Measurements from ENCODE around the gene MAMSTR. TPM values are rescaled to one million over a fixed set of nuclear protein-coding genes. Genes with fewer than 3 reads are reported as not detected.
A peak's percentile ranks its signal among the peaks of the same experiment; 100 is the strongest.

Gene MAMSTR
- polyA plus RNA-seq, 2 donors: 0.96 to 1.6 TPM

DNA sequence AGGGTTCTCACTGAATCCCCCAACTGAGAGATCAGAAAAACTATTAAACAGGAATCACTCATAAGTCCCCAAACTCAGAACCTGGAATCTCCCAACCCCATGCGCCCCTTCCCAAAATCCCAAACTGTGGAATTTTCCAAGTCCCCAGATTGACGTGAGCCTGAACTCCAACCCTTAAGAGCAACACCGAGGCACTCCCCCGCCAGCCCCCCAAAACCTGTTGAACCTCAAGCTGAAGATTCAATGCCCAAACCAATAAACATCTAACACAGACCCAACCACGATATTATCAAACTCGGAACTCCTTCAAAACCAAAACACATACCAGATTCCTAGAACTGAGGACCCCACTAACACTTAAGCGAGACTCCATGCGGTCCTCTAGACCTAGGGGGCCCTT lies 26.6 kb upstream of the MAMSTR start:
- no peak overlapping the region for H3K27ac ChIP-seq (ENCODE audit: low read depth in 2 of 2, low read length in 1 of 2)

GRCh38 chr19:48745208-48745995 lies 25.9 kb upstream of the MAMSTR start:
- H3K4me3 ChIP-seq (ENCODE audit: low read depth in 1 of 2, low read length in 2 of 2): no peak overlapping the region
- peaks cover 0 to 2% of the 10 kb centered on the region in 2 donors for H3K9me3 ChIP-seq (ENCODE audit: control insufficient read depth in 2 of 2, insufficient read depth in 1 of 2, low read depth in 1 of 2, low read length in 1 of 2)
- H3K4me1 ChIP-seq (ENCODE audit: control insufficient read depth in 2 of 2, insufficient read depth in 2 of 2, low read length in 1 of 2): peaks cover 5 to 10% of the 10 kb centered on the region in 2 donors
- H3K27ac ChIP-seq (ENCODE audit: low read depth in 2 of 2, low read length in 1 of 2): no peak overlapping the region
- H3K36me3 ChIP-seq (ENCODE audit: control insufficient read depth in 2 of 2, insufficient read depth in 2 of 2, low read length in 1 of 2): peaks cover 0 to 7% of the 10 kb centered on the region in 2 donors
- WGBS, 2 donors: 37 to 46% methylated on average over 33 of the region's 33 CpGs
- no peaks in the 10 kb centered on the region for H3K27me3 ChIP-seq (ENCODE audit: control insufficient read depth in 1 of 2, insufficient read depth in 2 of 2, low read length in 2 of 2)

More for the DNA sequence above, 26.6 kb upstream of the MAMSTR start:
- Histone ChIP-seq H3K27me3 (ENCODE audit: control insufficient read depth in 1 of 2, insufficient read depth in 2 of 2, low read length in 2 of 2) (no peaks in the 10 kb centered on the region), H3K4me1 (ENCODE audit: control insufficient read depth in 2 of 2, insufficient read depth in 2 of 2, low read length in 1 of 2) (peaks cover 3 to 6% of the 10 kb centered on the region in 2 donors), H3K4me3 (ENCODE audit: low read depth in 1 of 2, low read length in 2 of 2) (no peak overlapping the region), H3K9me3 (ENCODE audit: control insufficient read depth in 2 of 2, insufficient read depth in 1 of 2, low read depth in 1 of 2, low read length in 1 of 2) (peaks cover 0 to 2% of the 10 kb centered on the region in 2 donors), H3K36me3 (ENCODE audit: control insufficient read depth in 2 of 2, insufficient read depth in 2 of 2, low read length in 1 of 2) (peaks cover 0 to 8% of the 10 kb centered on the region in 2 donors)
- WGBS, 2 donors: 79 to 80% methylated on average over 8 of the region's 8 CpGs

DNA sequence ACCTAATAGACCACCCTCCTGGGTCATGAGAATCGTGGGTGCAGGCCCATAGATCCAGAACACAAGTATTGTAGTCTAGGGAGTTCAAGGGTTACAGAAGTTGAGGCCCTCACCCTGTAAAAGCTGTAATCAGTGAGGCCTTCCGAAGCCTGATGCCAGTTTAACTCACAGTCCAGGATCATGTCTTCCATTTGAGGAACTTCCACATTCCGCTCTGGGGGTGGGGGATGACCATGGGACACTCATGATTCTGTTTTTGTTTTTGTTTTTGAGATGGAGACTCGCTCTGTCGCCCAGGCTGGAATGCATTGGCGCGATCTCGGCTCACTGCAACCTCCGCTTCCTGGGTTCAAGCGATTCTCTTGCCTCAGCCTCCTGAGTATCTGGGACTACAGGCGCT lies 22.6 kb upstream of the MAMSTR start:
- Histone ChIP-seq H3K27ac (ENCODE audit: low read depth in 2 of 2, low read length in 1 of 2) (peak overlapping the region in 1 of 2 donors; percentile 71), H3K4me1 (ENCODE audit: control insufficient read depth in 2 of 2, insufficient read depth in 2 of 2, low read length in 1 of 2) (peaks cover 3 to 20% of the 10 kb centered on the region in 2 donors), H3K4me3 (ENCODE audit: low read depth in 1 of 2, low read length in 2 of 2) (no peak overlapping the region), H3K9me3 (ENCODE audit: control insufficient read depth in 2 of 2, insufficient read depth in 1 of 2, low read depth in 1 of 2, low read length in 1 of 2) (peaks cover 0 to 2% of the 10 kb centered on the region in 2 donors), H3K27me3 (ENCODE audit: control insufficient read depth in 1 of 2, insufficient read depth in 2 of 2, low read length in 2 of 2) (no peaks in the 10 kb centered on the region), H3K36me3 (ENCODE audit: control insufficient read depth in 2 of 2, insufficient read depth in 2 of 2, low read length in 1 of 2) (no peaks in the 10 kb centered on the region)
- 91 to 92% methylated on average over 11 of the region's 11 CpGs for WGBS, 2 donors

DNA sequence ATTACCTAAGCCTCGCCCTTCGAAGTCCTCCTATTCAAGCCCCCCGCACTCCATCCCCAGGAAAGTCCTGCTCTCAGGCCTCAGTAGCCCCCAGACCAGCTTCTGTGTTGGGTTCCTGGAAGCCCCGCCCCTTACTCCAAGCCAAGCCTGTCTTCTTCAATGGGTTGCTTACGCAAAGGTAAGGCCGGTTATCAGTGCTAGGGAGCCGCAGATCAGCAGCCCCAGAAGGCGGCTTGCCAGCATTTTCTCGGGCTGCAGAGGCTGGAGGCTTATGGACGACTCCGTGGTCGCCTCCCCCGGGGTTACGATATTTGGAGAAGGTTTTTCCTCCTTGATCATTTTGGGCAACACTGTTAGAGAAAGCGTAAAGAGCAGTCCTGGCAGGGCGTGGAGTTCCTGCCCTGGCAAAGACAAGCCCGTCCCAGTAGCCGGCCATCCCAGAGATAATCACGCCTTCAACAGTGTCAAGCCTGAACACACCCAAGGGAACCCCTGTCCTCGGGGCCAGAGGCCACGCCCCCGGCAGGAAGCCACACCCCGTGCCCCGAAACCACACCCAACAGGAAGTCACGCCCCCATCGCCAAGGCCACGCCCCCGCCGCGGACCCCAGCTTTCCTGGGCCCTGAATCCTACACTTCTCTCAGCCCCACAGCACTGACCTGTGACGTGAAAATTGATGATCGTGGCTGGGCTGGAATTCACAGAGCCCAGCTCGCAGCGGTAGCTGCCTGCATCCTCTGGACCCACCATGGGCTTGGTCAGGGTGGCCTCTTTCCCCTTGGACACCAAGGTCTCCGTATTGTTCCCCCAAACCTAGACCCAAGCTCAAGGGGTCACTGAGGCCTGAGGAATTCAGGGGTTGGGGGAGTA lies 21.8 kb upstream of the MAMSTR start:
- 32 to 38% methylated on average over 35 of the region's 35 CpGs for WGBS, 2 donors
- H3K4me1 ChIP-seq (ENCODE audit: control insufficient read depth in 2 of 2, insufficient read depth in 2 of 2, low read length in 1 of 2): peaks cover 3 to 20% of the 10 kb centered on the region in 2 donors
- H3K36me3 ChIP-seq (ENCODE audit: control insufficient read depth in 2 of 2, insufficient read depth in 2 of 2, low read length in 1 of 2): no peaks in the 10 kb centered on the region
- peaks cover 0 to 2% of the 10 kb centered on the region in 2 donors for H3K9me3 ChIP-seq (ENCODE audit: control insufficient read depth in 2 of 2, insufficient read depth in 1 of 2, low read depth in 1 of 2, low read length in 1 of 2)
- peak overlapping the region; percentile 74 to 79 for H3K27ac ChIP-seq (ENCODE audit: low read depth in 2 of 2, low read length in 1 of 2)
- no peak overlapping the region for H3K4me3 ChIP-seq (ENCODE audit: low read depth in 1 of 2, low read length in 2 of 2)
- H3K27me3 ChIP-seq (ENCODE audit: control insufficient read depth in 1 of 2, insufficient read depth in 2 of 2, low read length in 2 of 2): no peaks in the 10 kb centered on the region

DNA sequence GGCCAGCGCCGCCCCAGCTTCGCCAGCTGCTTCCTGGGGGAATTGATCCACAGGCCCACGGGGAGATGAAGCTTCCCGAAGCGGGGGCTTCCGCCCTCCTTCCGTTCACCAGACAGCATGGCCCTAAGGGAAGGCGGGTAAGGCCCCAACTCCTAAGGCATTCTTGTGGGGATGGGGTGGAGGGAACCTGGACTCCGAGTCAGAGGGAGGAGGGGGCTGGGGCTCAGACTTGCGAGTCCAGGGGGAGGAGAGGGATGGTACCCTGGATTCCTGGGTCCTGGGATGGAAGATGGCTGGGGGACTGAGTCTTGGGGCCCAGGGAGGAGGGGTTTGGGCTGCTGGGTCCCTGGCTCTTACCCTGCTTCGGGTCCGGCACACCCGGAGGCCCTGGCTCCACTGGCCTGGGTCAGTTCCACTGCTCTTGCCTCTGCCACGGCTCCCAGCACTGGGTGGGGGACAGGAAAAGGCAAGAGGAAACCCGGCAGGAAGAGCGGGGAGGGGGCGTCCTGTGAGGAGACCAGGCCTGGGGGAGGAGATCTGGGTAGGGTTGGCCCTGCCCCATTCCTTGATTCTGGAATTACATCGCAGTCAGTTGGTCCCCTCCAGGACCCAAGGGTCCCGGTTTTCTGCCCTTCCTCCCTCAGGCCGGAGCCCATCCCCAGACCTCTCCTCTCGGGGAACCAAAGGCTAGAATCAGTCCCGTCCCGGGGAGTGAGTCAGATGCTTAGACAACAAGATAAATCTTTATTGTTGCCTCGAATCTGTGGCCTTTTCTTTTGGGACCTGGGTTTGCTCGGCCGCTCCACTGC lies 20.8 kb upstream of the MAMSTR start, which contains the start of gene RASIP1:
RASIP1 (minus strand) TSS at position 447 of the 809 bp plus-strand sequence; CDS start at position 119, 328 bp downstream.
- H3K4me3 ChIP-seq (ENCODE audit: low read depth in 1 of 2, low read length in 2 of 2): peak within 1 kb of the TSS; percentile 55 to 67
- peak within 1 kb of the TSS; percentile 74 to 79 for H3K27ac ChIP-seq (ENCODE audit: low read depth in 2 of 2, low read length in 1 of 2)
- H3K4me1 ChIP-seq (ENCODE audit: control insufficient read depth in 2 of 2, insufficient read depth in 2 of 2, low read length in 1 of 2): peaks cover 3 to 20% of the 10 kb centered on the region in 2 donors
- H3K27me3 ChIP-seq (ENCODE audit: control insufficient read depth in 1 of 2, insufficient read depth in 2 of 2, low read length in 2 of 2): no peaks in the 10 kb centered on the region
- no peaks in the 10 kb centered on the region for H3K36me3 ChIP-seq (ENCODE audit: control insufficient read depth in 2 of 2, insufficient read depth in 2 of 2, low read length in 1 of 2)
- 48 to 61% methylated on average over 26 to 27 of the region's 27 CpGs for WGBS, 2 donors
- peaks cover 0 to 2% of the 10 kb centered on the region in 2 donors for H3K9me3 ChIP-seq (ENCODE audit: control insufficient read depth in 2 of 2, insufficient read depth in 1 of 2, low read depth in 1 of 2, low read length in 1 of 2)

- peak overlapping the region; percentile 66 to 70 for H3K27ac ChIP-seq (ENCODE audit: low read depth in 2 of 2, low read length in 1 of 2)
Observed at GRCh38 chr19:48739404-48740163, 20.1 kb upstream of the MAMSTR start.

GRCh38 chr19:48738557-48739403 lies 19.3 kb upstream of the MAMSTR start:
- Histone ChIP-seq H3K4me3 (ENCODE audit: low read depth in 1 of 2, low read length in 2 of 2) (peak overlapping the region; percentile 55 to 67), H3K36me3 (ENCODE audit: control insufficient read depth in 2 of 2, insufficient read depth in 2 of 2, low read length in 1 of 2) (no peaks in the 10 kb centered on the region), H3K4me1 (ENCODE audit: control insufficient read depth in 2 of 2, insufficient read depth in 2 of 2, low read length in 1 of 2) (peaks cover 3 to 20% of the 10 kb centered on the region in 2 donors), H3K27me3 (ENCODE audit: control insufficient read depth in 1 of 2, insufficient read depth in 2 of 2, low read length in 2 of 2) (no peaks in the 10 kb centered on the region), H3K27ac (ENCODE audit: low read depth in 2 of 2, low read length in 1 of 2) (peak overlapping the region; percentile 66 to 77), H3K9me3 (ENCODE audit: control insufficient read depth in 2 of 2, insufficient read depth in 1 of 2, low read depth in 1 of 2, low read length in 1 of 2) (peaks cover 0 to 2% of the 10 kb centered on the region in 2 donors)
- WGBS, 2 donors: 2% methylated on average over 70 to 96 of the region's 96 CpGs

More at GRCh38 chr19:48739404-48740163, 20.1 kb upstream of the MAMSTR start:
- H3K27me3 ChIP-seq (ENCODE audit: control insufficient read depth in 1 of 2, insufficient read depth in 2 of 2, low read length in 2 of 2): no peaks in the 10 kb centered on the region
- H3K4me1 ChIP-seq (ENCODE audit: control insufficient read depth in 2 of 2, insufficient read depth in 2 of 2, low read length in 1 of 2): peaks cover 3 to 20% of the 10 kb centered on the region in 2 donors
- peak overlapping the region; percentile 55 to 67 for H3K4me3 ChIP-seq (ENCODE audit: low read depth in 1 of 2, low read length in 2 of 2)
- peaks cover 0 to 2% of the 10 kb centered on the region in 2 donors for H3K9me3 ChIP-seq (ENCODE audit: control insufficient read depth in 2 of 2, insufficient read depth in 1 of 2, low read depth in 1 of 2, low read length in 1 of 2)
- no peaks in the 10 kb centered on the region for H3K36me3 ChIP-seq (ENCODE audit: control insufficient read depth in 2 of 2, insufficient read depth in 2 of 2, low read length in 1 of 2)
- WGBS, 2 donors: 9 to 11% methylated on average over 48 to 51 of the region's 51 CpGs

All from esophagus (tissue), 2 donors.